Gastrocnemius medialis (tissue), 4 donors: ENCODE data around the gene ARL8B.

Source experiments
- CTCF ChIP-seq, 5 experiments: fragments of 450-650 bp in 3 of 5; fragments of 200-600 bp in 2 of 5; sonication (generic) in 2 of 5; IDR thresholded peaks in 4 of 5; conservative IDR thresholded peaks in 1 of 5; 1 replicate in 4 of 5; 2 replicates in 1 of 5; pipeline ENCODE4 v1.5.1; 2016 to 2019; ENCODE audit warnings: antibody characterized with exemption in 5 of 5, mild to moderate bottlenecking in 3 of 5, moderate library complexity in 3 of 5
- POLR2A ChIP-seq, 2 donors: fragments of 450-650 bp; IDR thresholded peaks; one replicate each; pipeline ENCODE4 v1.6.1; 2017; ENCODE audit warnings: antibody characterized with exemption in 2 of 2, mild to moderate bottlenecking in 2 of 2, moderate library complexity in 2 of 2

GRCh38 chr3:5162102-5162501 lies 40.0 kb downstream of the ARL8B start:
- no peak for TF ChIP-seq CTCF (IDR thresholded peaks at IDR 0.05 in 4 of 5, conservative IDR thresholded peaks at IDR 0.05 in 1 of 5)
- no peak for TF ChIP-seq POLR2A (IDR thresholded peaks at IDR 0.05)
